ENCODE results near the gene DDX5.

The DDX5 gene

DNA sequence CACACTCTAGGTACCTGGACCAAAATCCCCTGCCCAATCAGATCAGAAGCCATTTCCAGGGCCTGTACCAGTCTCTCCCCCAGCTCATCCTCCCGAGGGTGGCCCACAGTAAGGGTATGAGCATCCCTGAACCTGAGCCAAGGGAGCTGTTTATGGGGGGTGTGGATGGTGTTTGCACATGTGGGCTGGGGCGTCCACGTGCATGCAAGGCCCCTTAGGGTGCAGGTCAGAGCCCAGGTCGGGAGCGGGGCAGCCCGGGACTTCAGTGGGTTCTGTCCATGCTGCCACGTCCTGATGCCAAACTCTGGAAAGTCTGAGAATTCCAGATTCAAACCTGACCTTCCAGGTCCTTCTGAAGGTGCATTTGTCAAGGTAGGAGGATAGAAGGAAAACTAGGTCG lies 47.3 kb downstream of the DDX5 start:
- in situ Hi-C loops (cut with MboI; ENCODE audit: low sequenced_read_pairs, unreplicated experiment), result no loop called here

GRCh38 chr17:64457156-64457555 lies 48.9 kb downstream of the DDX5 start:
- in situ Hi-C loops (cut with MboI; ENCODE audit: low sequenced_read_pairs, unreplicated experiment), result no loop called here
- DNase-seq (ENCODE audit: low spot score), result no peak

More for the DNA sequence above, 47.3 kb downstream of the DDX5 start:
- DNase-seq (ENCODE audit: low spot score), result no peak
- no peak for TF ChIP-seq CTCF (IDR thresholded peaks at IDR 0.05; ENCODE audit: borderline replicate concordance, control extremely low read depth, extremely low read depth, insufficient read depth, missing control alignments)

GRCh38 chr17:64455993-64456885 lies 49.9 kb downstream of the DDX5 start:
- in situ Hi-C loops (cut with MboI; ENCODE audit: low sequenced_read_pairs, unreplicated experiment), result no loop called here
- peak; percentile 46 for DNase-seq (ENCODE audit: low spot score)
- no peak for TF ChIP-seq CTCF (IDR thresholded peaks at IDR 0.05; ENCODE audit: borderline replicate concordance, control extremely low read depth, extremely low read depth, insufficient read depth, missing control alignments)

More at GRCh38 chr17:64457156-64457555, 48.9 kb downstream of the DDX5 start:
- TF ChIP-seq CTCF (IDR thresholded peaks at IDR 0.05; ENCODE audit: borderline replicate concordance, control extremely low read depth, extremely low read depth, insufficient read depth, missing control alignments), result no peak

DNA sequence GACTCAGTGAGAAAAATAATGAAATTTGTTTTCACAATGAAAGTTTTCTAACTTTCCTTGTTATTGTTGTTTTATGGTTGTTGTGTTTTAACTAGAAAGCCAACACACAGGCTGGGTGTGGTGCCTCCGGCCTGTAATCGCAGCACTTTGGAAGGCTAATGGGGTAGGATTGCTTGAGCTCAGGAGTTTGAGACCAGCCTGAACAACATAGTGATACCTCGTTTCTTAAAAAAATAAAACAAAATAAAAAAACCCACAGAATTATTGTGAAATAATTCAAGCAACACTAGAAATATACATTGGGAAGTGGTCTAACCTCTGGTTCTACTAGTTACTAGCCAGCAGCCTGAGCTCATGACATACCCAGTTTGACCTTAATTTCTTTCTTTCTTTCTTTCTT lies 56.5 kb downstream of the DDX5 start:
- DNase-seq (ENCODE audit: low spot score), result no peak
- TF ChIP-seq CTCF (IDR thresholded peaks at IDR 0.05; ENCODE audit: borderline replicate concordance, control extremely low read depth, extremely low read depth, insufficient read depth, missing control alignments), result no peak
- in situ Hi-C loops (cut with MboI; ENCODE audit: low sequenced_read_pairs, unreplicated experiment), result no loop called here

DNA sequence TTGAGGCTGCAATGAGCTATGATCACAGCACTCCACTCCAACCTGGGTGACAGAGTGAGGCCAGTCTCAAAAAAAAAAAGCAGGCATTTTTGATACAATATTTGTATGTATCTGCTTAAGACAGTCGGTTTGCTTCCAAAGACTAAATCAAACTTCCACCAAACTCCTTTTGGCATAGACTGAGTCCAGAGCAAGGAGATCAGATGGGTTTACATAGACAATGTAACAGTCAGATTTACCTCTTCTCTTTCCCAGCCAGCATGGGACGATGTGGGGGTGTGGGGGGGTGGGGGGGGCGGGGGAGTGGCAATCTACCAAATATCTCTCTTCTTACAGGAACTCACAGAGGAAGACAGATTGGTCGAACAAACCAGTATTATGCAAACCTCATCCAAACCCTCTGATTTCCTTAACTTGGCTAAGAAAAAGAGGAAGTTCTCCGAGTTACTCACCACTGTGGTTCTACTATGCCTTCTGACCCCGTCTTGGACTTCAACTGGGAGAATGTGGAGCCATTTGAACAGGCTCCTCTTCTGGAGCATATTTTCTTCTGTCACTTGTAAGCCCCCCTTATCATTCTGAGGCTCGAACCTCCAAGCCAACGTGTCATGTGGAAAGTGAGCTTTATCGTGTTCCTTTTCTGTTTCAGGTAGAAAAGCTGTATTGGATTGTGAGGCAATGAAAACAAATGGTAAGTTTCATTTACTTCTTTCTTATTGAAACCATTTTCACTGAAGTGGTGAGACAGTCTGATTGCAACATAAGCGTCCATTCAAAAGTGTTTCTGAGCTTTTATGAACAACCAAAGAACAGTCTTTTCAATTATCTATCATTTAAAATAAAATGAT lies 57.2 kb downstream of the DDX5 start, which contains the start of gene MILR1:
Gene MILR1, plus strand, starts transcription at position 451 of the 848 bp plus-strand sequence. Its CDS starts 54 bp downstream, at position 505.
- in situ Hi-C loops (cut with MboI; ENCODE audit: low sequenced_read_pairs, unreplicated experiment), result no loop called here
- TF ChIP-seq CTCF (IDR thresholded peaks at IDR 0.05; ENCODE audit: borderline replicate concordance, control extremely low read depth, extremely low read depth, insufficient read depth, missing control alignments), result no peak
- peak; percentile 47 for DNase-seq (ENCODE audit: low spot score)

All from GM13976 (cell line).